WTC11 (cell line): ENCODE measurements around the gene ASTN2. TPM values are rescaled to one million over a fixed set of nuclear protein-coding genes. Genes with fewer than 3 reads are reported as not detected.

Source experiments
- ATAC-seq: fragments of 200-7000 bp; cut with Tn5 transposase; 2 replicates; pipeline ENCODE4 v1.10.0; 2021; ENCODE audit warnings: mild to moderate bottlenecking, moderate library complexity
- CTCF ChIA-PET: fragments of 300-600 bp; sonication (Branson Sonifier 250); formaldehyde crosslinking; loops from one replicate; lab custom pipeline; 2021; ENCODE audit warnings: antibody characterized with exemption; lab: Charles Lee
- POLR2A ChIA-PET: fragments of 350-600 bp; sonication (Branson Sonifier 250); formaldehyde crosslinking; loops from one replicate; lab custom pipeline; 2021; ENCODE audit warnings: antibody characterized with exemption; lab: Charles Lee
- DNase-seq: peaks from one replicate; pipeline ENCODE4 v3.0.0; 2021; ENCODE audit warnings: low spot score
- H3K27ac Mint-ChIP-seq: 2 replicates; pipeline ENCODE4 v1.8.0; 2021; ENCODE audit warnings: mixed read lengths
- H3K27me3 Mint-ChIP-seq: 2 replicates; pipeline ENCODE4 v1.8.0; 2021; ENCODE audit warnings: low read depth, mild to moderate bottlenecking, moderate library complexity, mixed read lengths
- H3K36me3 Mint-ChIP-seq: 2 replicates; pipeline ENCODE4 v1.8.0; 2021; ENCODE audit warnings: mixed read lengths
- H3K4me1 Mint-ChIP-seq: 2 replicates; pipeline ENCODE4 v1.8.0; 2022; ENCODE audit warnings: mixed read lengths
- H3K4me3 Mint-ChIP-seq: 2 replicates; pipeline ENCODE4 v1.8.0; 2021; ENCODE audit warnings: mild to moderate bottlenecking, moderate library complexity, mixed read lengths
- H3K9me3 Mint-ChIP-seq: 2 replicates; pipeline ENCODE4 v1.8.0; 2021; ENCODE audit warnings: mixed read lengths
- CREM ChIP-seq: sonication (generic); formaldehyde crosslinking; IDR thresholded peaks from 2 replicates; pipeline ENCODE4 v1.8.1; 2022; ENCODE audit warnings: mild to moderate bottlenecking, missing genetic modification reagents, moderate library complexity
- ESRRA ChIP-seq: sonication (generic); formaldehyde crosslinking; IDR thresholded peaks from 2 replicates; pipeline ENCODE4 v1.8.1; 2022; ENCODE audit warnings: mild to moderate bottlenecking, missing genetic modification reagents, borderline replicate concordance
- NFYB ChIP-seq: sonication (generic); formaldehyde crosslinking; conservative IDR thresholded peaks from 2 replicates; pipeline ENCODE4 v1.8.0; 2022; ENCODE audit warnings: low read depth, missing genetic modification reagents
- RELA ChIP-seq: sonication (generic); formaldehyde crosslinking; IDR thresholded peaks from 2 replicates; pipeline ENCODE4 v1.8.1; 2022; ENCODE audit warnings: missing genetic modification reagents, mild to moderate bottlenecking, borderline replicate concordance
- RORB ChIP-seq: fragments of 250-450 bp; sonication (Bioruptor Pico); IDR thresholded peaks from 2 replicates; pipeline ENCODE4 v1.9.0; 2021; ENCODE audit warnings: mild to moderate bottlenecking
- TCF7 ChIP-seq: sonication (generic); formaldehyde crosslinking; IDR thresholded peaks from 2 replicates; pipeline ENCODE4 v1.8.0; 2022; ENCODE audit warnings: mild to moderate bottlenecking, low read depth, missing genetic modification reagents, moderate library complexity
- ZNF138 ChIP-seq: sonication (generic); formaldehyde crosslinking; conservative IDR thresholded peaks from 2 replicates; pipeline ENCODE4 v1.8.1; 2022; ENCODE audit warnings: mild to moderate bottlenecking, moderate library complexity, missing genetic modification reagents
- ZNF219 ChIP-seq: sonication (generic); formaldehyde crosslinking; IDR thresholded peaks from 2 replicates; pipeline ENCODE4 v1.8.0; 2023; ENCODE audit warnings: missing genetic modification reagents, mild to moderate bottlenecking, borderline replicate concordance
- total RNA-seq: library from RNA; stranded (reverse); gene quantifications from 3 replicates; pipeline ENCODE4 v1.2.3, GENCODE V29; 2021
- TF ChIP-seq, protein P1 (sequence below): sonication (generic); formaldehyde crosslinking; IDR thresholded peaks from 2 replicates; pipeline ENCODE4 v1.8.1; 2023; ENCODE audit warnings: mild to moderate bottlenecking, moderate library complexity, missing genetic modification reagents
- TF ChIP-seq, protein P2 (sequence below): fragments of 250-450 bp; sonication (Bioruptor Pico); conservative IDR thresholded peaks from 2 replicates; pipeline ENCODE4 v1.9.0; 2021; ENCODE audit warnings: mild to moderate bottlenecking
- TF ChIP-seq, protein P3 (sequence below): sonication (generic); formaldehyde crosslinking; IDR thresholded peaks from 2 replicates; pipeline ENCODE4 v1.8.1; 2023; ENCODE audit warnings: mild to moderate bottlenecking, missing genetic modification reagents, moderate library complexity
- TF ChIP-seq, protein P4 (sequence below): sonication (generic); formaldehyde crosslinking; IDR thresholded peaks from 2 replicates; pipeline ENCODE4 v1.8.1; 2023; ENCODE audit warnings: mild to moderate bottlenecking, missing genetic modification reagents
- TF ChIP-seq, protein P5 (sequence below): sonication (generic); formaldehyde crosslinking; IDR thresholded peaks from 2 replicates; pipeline ENCODE4 v1.8.1; 2023; ENCODE audit warnings: mild to moderate bottlenecking, missing genetic modification reagents, borderline replicate concordance
- TF ChIP-seq, protein P6 (sequence below): sonication (generic); formaldehyde crosslinking; IDR thresholded peaks from 2 replicates; pipeline ENCODE4 v1.8.1; 2022; ENCODE audit warnings: mild to moderate bottlenecking, missing genetic modification reagents, moderate library complexity, borderline replicate concordance
- TF ChIP-seq, protein P7 (sequence below): fragments of 250-450 bp; sonication (Bioruptor Pico); IDR thresholded peaks from 2 replicates; pipeline ENCODE4 v1.9.0; 2021; ENCODE audit warnings: mild to moderate bottlenecking
- TF ChIP-seq, protein P8 (sequence below): sonication (generic); formaldehyde crosslinking; IDR thresholded peaks from 2 replicates; pipeline ENCODE4 v1.8.1; 2022; ENCODE audit warnings: low read depth, mild to moderate bottlenecking, moderate library complexity, missing genetic modification reagents, borderline replicate concordance
- TF ChIP-seq, protein P9 (sequence below): sonication (generic); formaldehyde crosslinking; IDR thresholded peaks from 2 replicates; pipeline ENCODE4 v1.8.0; 2022; ENCODE audit warnings: mild to moderate bottlenecking, missing genetic modification reagents

Gene ASTN2
- total RNA-seq, 1 experiment from 2014 or later: 16.2 TPM

DNA sequence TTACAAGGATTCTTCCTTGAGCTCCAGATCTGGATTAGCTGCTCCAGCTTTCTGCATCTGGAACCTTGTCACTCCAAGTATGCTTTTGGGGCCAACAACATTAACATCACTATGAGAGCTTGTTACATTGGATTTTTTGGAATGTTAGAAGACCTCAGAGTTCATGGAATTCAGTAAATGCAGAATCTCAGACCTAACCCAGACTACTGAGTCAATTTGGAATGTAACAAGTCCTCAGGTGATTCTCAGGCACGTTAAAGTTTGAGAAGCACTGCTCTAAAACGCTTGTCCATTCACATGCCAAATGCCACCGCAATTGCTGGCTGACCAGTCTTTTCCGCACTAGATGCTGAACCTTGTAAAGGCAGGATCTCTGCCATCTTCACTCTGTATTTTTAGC lies 979.2 kb downstream of the ASTN2 start (continued):
- TF ChIP-seq RELA (CRISPR knock-in tag) (no peak), RORB (CRISPR knock-in tag) (no peak), NFYB (CRISPR knock-in tag) (no peak), CREM (no peak)

DNA sequence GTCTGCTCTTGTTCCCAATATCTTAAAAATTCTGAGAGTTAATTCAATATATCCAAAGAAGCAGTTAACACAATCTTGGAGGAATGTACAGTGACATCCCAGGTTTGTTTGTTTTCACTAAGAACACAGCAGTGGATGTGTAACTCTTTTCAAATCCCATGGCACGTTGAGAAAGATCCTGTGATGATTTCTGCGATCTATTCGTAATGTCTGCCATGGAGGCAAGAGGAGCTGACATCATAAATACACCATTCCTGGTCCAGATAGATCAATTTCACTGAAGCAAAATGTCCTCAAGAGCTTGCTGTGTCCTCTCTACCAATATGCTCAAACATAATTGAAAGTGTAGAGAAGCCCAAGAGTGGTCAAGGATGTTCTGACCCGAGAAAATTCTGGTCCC lies 980.5 kb downstream of the ASTN2 start:
- POLR2A ChIA-PET: no interaction called here
- CTCF ChIA-PET: no interaction called here
- ATAC-seq (no peak), DNase-seq (no peak)
- H3K4me3 Mint-ChIP-seq: no peak overlapping the region
- no peak for TF ChIP-seq CREM
- no peak for TF ChIP-seq ESRRA
- TF ChIP-seq, protein P1, sequence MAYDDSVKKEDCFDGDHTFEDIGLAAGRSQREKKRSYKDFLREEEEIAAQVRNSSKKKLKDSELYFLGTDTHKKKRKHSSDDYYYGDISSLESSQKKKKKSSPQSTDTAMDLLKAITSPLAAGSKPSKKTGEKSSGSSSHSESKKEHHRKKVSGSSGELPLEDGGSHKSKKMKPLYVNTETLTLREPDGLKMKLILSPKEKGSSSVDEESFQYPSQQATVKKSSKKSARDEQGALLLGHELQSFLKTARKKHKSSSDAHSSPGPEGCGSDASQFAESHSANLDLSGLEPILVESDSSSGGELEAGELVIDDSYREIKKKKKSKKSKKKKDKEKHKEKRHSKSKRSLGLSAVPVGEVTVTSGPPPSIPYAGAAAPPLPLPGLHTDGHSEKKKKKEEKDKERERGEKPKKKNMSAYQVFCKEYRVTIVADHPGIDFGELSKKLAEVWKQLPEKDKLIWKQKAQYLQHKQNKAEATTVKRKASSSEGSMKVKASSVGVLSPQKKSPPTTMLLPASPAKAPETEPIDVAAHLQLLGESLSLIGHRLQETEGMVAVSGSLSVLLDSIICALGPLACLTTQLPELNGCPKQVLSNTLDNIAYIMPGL (CRISPR knock-in tag): no peak
- TF ChIP-seq, protein P2, sequence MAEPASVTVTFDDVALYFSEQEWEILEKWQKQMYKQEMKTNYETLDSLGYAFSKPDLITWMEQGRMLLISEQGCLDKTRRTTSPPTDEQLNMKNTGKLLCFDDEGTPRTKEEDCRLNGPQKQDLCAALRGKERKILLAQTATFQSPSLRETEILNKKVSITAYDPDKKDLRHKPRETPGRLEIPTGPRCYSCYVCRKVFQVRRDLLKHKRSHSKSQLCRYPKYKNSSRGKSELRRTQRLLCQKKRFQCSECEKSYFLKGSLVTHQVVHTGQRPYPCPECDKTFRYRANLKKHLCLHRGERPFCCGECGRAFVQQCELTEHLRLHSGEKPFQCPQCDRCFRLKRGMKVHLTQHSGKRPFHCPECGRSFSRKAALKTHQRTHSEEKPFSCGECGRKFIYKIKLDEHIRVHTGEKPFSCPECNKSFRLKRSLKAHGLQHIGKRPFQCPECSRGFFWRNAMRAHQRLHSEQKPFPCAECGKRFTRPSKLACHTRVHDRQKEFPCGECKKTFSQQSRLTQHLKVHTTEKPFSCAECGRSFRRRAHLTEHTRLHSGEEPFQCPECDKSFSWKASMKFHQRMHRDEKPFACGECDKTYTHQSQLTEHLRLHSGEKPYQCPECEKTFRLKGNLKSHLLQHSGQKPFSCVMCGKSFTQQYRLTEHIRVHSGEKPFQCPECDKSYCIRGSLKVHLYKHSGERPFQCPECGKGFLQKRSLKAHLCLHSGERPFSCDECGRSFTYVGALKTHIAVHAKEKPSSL (CRISPR knock-in tag): no peak
- TF ChIP-seq, protein P3, sequence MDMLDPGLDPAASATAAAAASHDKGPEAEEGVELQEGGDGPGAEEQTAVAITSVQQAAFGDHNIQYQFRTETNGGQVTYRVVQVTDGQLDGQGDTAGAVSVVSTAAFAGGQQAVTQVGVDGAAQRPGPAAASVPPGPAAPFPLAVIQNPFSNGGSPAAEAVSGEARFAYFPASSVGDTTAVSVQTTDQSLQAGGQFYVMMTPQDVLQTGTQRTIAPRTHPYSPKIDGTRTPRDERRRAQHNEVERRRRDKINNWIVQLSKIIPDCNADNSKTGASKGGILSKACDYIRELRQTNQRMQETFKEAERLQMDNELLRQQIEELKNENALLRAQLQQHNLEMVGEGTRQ (CRISPR knock-in tag): no peak
- TF ChIP-seq, protein P4, sequence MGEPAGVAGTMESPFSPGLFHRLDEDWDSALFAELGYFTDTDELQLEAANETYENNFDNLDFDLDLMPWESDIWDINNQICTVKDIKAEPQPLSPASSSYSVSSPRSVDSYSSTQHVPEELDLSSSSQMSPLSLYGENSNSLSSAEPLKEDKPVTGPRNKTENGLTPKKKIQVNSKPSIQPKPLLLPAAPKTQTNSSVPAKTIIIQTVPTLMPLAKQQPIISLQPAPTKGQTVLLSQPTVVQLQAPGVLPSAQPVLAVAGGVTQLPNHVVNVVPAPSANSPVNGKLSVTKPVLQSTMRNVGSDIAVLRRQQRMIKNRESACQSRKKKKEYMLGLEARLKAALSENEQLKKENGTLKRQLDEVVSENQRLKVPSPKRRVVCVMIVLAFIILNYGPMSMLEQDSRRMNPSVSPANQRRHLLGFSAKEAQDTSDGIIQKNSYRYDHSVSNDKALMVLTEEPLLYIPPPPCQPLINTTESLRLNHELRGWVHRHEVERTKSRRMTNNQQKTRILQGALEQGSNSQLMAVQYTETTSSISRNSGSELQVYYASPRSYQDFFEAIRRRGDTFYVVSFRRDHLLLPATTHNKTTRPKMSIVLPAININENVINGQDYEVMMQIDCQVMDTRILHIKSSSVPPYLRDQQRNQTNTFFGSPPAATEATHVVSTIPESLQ (CRISPR knock-in tag): no peak
- TF ChIP-seq, protein P5, sequence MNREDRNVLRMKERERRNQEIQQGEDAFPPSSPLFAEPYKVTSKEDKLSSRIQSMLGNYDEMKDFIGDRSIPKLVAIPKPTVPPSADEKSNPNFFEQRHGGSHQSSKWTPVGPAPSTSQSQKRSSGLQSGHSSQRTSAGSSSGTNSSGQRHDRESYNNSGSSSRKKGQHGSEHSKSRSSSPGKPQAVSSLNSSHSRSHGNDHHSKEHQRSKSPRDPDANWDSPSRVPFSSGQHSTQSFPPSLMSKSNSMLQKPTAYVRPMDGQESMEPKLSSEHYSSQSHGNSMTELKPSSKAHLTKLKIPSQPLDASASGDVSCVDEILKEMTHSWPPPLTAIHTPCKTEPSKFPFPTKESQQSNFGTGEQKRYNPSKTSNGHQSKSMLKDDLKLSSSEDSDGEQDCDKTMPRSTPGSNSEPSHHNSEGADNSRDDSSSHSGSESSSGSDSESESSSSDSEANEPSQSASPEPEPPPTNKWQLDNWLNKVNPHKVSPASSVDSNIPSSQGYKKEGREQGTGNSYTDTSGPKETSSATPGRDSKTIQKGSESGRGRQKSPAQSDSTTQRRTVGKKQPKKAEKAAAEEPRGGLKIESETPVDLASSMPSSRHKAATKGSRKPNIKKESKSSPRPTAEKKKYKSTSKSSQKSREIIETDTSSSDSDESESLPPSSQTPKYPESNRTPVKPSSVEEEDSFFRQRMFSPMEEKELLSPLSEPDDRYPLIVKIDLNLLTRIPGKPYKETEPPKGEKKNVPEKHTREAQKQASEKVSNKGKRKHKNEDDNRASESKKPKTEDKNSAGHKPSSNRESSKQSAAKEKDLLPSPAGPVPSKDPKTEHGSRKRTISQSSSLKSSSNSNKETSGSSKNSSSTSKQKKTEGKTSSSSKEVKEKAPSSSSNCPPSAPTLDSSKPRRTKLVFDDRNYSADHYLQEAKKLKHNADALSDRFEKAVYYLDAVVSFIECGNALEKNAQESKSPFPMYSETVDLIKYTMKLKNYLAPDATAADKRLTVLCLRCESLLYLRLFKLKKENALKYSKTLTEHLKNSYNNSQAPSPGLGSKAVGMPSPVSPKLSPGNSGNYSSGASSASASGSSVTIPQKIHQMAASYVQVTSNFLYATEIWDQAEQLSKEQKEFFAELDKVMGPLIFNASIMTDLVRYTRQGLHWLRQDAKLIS: no peak
- TF ChIP-seq, protein P6, sequence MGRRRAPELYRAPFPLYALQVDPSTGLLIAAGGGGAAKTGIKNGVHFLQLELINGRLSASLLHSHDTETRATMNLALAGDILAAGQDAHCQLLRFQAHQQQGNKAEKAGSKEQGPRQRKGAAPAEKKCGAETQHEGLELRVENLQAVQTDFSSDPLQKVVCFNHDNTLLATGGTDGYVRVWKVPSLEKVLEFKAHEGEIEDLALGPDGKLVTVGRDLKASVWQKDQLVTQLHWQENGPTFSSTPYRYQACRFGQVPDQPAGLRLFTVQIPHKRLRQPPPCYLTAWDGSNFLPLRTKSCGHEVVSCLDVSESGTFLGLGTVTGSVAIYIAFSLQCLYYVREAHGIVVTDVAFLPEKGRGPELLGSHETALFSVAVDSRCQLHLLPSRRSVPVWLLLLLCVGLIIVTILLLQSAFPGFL: no peak
- TF ChIP-seq RORB (CRISPR knock-in tag): no peak
- TF ChIP-seq, protein P7, sequence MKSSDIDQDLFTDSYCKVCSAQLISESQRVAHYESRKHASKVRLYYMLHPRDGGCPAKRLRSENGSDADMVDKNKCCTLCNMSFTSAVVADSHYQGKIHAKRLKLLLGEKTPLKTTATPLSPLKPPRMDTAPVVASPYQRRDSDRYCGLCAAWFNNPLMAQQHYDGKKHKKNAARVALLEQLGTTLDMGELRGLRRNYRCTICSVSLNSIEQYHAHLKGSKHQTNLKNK (CRISPR knock-in tag): no peak
- no peak for TF ChIP-seq TCF7
- no peak for TF ChIP-seq ZNF219 (CRISPR knock-in tag)
- TF ChIP-seq, protein P8, sequence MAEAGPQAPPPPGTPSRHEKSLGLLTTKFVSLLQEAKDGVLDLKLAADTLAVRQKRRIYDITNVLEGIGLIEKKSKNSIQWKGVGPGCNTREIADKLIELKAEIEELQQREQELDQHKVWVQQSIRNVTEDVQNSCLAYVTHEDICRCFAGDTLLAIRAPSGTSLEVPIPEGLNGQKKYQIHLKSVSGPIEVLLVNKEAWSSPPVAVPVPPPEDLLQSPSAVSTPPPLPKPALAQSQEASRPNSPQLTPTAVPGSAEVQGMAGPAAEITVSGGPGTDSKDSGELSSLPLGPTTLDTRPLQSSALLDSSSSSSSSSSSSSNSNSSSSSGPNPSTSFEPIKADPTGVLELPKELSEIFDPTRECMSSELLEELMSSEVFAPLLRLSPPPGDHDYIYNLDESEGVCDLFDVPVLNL (CRISPR knock-in tag): no peak
- TF ChIP-seq, protein P9, sequence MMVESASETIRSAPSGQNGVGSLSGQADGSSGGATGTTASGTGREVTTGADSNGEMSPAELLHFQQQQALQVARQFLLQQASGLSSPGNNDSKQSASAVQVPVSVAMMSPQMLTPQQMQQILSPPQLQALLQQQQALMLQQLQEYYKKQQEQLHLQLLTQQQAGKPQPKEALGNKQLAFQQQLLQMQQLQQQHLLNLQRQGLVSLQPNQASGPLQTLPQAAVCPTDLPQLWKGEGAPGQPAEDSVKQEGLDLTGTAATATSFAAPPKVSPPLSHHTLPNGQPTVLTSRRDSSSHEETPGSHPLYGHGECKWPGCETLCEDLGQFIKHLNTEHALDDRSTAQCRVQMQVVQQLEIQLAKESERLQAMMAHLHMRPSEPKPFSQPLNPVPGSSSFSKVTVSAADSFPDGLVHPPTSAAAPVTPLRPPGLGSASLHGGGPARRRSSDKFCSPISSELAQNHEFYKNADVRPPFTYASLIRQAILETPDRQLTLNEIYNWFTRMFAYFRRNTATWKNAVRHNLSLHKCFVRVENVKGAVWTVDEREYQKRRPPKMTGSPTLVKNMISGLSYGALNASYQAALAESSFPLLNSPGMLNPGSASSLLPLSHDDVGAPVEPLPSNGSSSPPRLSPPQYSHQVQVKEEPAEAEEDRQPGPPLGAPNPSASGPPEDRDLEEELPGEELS: no peak
- no peak for TF ChIP-seq ZNF138 (CRISPR knock-in tag)
- peaks cover 9% of the 10 kb centered on the region for H3K4me1 Mint-ChIP-seq
- H3K36me3 Mint-ChIP-seq: peaks cover 5% of the 10 kb centered on the region; the same call in 1 of the 2 replicates
- no peak overlapping the region for H3K27ac Mint-ChIP-seq
- peaks cover 5% of the 10 kb centered on the region for H3K9me3 Mint-ChIP-seq
- no peaks in the 10 kb centered on the region for H3K27me3 Mint-ChIP-seq
